ENCODE data around the gene PPP2R5C.

- TF ChIP-seq, protein P1, sequence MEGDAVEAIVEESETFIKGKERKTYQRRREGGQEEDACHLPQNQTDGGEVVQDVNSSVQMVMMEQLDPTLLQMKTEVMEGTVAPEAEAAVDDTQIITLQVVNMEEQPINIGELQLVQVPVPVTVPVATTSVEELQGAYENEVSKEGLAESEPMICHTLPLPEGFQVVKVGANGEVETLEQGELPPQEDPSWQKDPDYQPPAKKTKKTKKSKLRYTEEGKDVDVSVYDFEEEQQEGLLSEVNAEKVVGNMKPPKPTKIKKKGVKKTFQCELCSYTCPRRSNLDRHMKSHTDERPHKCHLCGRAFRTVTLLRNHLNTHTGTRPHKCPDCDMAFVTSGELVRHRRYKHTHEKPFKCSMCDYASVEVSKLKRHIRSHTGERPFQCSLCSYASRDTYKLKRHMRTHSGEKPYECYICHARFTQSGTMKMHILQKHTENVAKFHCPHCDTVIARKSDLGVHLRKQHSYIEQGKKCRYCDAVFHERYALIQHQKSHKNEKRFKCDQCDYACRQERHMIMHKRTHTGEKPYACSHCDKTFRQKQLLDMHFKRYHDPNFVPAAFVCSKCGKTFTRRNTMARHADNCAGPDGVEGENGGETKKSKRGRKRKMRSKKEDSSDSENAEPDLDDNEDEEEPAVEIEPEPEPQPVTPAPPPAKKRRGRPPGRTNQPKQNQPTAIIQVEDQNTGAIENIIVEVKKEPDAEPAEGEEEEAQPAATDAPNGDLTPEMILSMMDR (IDR thresholded peaks at IDR 0.05): no peak
- TF ChIP-seq POLR2A (IDR thresholded peaks at IDR 0.05): no peak
Observed at GRCh38 chr14:101730626-101731186, 30.8 kb upstream of the PPP2R5C start.

All from testis (tissue), 2 donors.